Fibroblast of skin of abdomen (primary cell): ENCODE results near the gene KIAA0753.
A peak's percentile ranks its signal among the peaks of the same experiment; 100 is the strongest.

Experiments
- DNase-seq: peaks from one replicate; pipeline ENCODE4 v3.0.0-alpha.2; 2013

Gene KIAA0753

DNA sequence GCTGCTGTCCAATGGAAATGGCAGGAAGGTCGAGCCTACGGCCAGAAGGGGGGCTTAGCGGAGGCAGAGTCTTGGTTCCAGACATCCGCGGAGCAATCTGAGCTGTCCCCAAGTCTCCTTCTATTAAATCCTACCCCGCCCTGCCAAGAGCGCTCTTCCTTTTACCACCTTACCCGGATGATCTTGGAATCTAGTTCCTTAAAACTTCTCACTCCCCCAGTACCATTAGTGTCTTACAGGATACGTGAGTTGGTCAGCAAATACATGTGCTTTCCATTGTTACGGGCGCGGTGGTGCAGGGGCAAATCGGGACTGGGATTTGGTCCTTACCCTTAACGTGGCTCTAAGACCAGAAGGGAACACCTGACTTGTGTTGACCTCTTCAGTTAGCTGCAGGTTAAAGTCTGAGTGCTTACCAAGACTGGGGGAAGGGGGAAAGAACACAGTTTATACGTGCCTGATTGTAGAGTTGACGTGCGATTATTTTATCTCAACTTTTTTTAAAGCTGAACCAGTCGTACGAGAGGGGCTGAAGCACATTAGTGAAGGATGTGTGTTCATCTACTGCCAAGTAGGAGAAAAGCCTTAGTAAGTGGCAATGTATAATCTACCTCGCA lies 844 bp upstream of the KIAA0753 start:
- DNase-seq = no peak

DNA sequence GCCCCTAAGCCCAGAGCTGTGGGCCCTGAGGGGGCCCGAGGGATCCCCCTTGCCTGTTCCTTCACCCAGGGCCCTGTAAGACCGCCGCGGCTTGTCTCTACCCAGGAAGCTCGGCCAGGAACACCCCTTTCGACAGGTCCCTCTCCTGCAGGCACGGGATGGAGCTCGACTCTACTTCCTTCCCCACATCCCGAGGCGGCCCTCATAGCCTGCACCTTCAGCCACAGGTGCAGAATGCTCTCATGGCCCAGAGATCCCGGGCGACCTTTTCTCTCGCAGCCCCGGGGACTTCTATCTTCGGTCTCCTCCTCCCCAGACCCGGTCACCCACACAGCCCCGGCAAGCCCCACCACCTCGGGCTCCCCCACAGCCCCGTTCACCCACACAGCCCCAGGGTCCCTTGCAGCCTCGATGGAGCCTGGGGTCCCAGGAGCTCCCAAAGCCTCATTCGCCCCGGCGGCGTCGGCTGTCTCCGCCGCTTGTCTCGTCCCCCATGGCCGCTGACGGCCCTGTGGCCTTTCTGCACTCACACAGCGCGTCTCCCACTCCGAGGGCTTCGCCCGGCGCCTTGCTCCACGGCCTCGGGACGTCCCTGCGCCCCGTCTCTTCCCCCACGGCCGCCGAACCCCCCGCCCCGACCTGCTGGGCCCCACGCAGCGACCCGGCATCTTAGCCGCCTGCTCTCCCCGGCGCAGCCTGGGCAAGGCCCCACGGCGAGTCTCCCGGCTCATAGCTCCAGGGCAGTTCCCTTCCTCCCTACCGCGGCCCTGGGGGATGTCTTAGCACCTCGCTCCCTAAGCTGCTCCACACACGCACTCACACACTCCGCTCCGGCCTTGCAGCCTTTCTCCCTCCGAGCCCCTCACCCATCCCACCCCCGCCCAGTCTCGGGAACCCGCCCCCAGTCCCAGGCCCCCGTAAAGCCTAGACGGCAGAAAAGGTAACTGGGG lies 650 bp downstream of the KIAA0753 start:
- DNase-seq = peak; percentile 47

DNA sequence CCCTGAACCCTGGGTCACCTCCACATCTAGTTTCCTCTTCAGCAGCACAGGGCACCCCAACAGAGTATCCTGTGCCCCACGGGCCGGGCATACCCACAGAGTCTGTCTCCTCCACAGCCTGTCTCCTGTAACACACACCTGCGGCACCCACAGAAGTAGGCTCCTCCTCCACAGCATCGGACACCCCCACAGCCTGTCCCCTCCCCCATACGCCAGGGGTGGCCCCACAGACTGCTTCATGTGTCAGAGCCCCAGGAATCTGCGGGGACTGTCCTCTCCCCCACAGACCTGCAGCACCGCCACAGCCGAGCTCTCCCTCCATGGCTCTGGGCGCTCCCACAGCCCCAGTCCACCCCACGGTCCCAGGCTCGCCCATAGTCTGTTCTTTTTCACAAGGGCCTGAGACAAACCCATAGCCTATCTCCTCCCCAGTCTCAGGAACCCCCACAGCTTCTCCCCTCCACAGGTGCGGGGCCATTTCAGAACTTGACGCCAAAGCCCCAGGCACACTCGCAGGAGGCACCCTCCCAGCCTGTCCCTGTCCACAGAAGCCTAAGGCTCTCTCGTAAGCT lies 1.4 kb downstream of the KIAA0753 start:
- no peak for DNase-seq

DNA sequence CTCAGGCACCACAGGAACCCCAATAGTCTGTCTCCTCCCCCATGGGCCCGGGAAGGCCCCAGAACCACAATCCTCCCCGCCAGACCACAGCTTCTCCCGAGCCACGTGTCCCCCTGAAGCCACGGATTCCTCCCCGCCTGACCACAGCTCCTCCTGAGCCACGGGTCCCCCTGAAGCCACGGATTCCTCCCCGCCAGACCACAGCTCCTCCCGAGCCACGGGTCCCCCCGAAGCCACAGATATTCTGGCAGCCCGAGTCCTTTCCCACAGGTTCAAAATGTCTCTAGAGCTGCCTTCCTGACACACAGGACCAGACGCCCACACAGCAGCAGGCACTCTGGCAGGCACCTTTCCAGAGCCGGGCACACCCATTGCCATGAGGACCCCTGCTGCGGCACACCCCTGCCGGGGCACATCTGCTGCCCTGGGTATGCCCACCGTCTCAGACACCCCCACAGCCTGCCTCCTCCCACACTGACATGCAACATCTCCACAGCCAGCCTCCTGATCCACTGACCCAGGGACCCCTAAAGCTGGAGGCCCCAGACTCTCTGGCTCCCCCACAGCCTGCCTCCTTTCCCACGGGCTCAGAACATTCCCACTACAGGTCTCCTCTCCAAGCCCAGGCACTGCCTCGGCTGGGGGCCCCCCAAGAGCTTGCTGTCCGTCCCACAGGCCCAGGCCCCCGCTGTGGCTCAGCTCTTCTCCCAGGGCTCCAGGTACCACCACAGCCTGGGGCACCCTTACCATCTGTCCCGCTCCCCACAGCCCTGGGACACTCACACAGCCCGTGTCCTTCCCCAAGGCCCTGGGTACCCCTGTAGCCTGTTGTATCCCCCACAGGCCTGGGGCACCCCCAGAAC lies 2.2 kb downstream of the KIAA0753 start:
- DNase-seq = no peak

DNA sequence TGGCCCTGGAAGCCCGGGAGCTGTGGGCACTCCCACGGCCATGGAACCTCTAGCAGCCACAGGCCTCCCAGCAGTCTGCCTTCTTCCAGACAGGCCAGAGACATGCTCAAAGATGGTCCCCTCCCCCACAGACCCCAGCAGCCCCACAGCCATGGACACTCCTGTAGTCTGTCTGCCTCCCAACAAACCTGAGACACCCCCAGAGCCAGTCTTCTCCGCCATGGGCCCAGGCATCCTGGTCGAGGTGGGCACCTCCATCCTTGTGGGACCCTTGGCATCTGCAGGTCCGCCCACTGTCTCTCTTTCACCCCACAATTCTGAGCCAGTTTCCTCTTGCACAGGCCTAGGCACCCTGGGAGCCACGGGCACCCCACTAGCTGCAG lies 3.1 kb downstream of the KIAA0753 start:
- no peak for DNase-seq

DNA sequence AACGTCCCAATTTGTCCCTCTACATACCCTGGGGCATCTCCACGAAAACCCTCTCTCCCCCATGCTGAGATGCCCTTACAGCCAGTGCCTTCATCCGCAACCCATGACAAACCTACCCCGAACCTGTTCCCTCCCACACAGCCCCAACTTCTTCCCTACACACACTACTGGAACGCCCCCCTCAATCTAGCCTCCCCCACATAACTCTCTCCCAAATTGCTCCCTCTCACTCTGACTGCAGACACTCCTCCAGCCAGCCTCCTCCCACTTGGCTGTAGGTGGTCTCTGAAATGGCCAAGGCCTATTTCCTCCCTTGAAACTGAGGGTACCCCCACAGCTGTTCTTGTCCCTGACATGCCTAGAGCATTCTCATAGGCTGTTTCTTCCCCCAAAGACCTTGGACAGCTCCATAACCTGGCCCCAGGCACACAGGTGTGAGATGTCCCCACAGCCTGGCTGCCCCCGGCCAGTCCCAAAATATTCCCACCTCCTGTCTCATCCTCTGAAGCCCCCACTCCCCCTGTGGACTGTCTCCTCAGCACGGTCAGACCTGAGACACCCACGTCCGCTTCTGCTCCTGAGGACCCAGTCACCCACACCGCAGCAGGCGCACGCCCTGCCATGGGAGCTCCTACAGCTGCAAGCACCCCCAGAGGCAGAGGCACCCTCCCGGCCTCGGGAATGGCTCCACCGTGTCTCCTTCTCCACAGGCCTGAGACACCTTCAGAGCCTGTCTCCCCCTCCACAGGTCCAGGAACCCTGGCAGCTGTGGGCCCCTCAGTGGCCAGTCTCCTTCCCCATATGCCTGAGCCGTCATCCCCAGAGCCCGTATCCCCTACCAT lies 3.7 kb downstream of the KIAA0753 start:
- DNase-seq = no peak

DNA sequence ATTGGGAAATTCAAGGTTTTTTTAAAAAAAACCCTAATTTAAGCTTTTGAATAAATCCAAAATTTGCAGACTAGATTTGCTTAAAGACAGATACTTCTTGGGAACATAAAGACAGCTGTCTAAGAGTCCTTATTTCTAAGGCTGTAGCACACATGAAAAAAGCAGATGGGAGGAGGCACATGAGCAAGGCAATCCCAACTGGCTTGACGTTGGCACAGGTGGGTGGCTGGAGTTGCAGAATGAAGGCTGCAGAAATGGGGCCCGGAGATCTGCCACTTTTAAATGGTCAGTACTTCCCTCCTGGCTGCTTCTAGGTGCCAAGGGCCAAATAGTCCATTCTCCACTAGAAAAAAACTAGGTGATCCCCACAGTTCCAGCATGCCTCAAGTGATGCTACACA lies 4.4 kb downstream of the KIAA0753 start:
- no peak for DNase-seq

DNA sequence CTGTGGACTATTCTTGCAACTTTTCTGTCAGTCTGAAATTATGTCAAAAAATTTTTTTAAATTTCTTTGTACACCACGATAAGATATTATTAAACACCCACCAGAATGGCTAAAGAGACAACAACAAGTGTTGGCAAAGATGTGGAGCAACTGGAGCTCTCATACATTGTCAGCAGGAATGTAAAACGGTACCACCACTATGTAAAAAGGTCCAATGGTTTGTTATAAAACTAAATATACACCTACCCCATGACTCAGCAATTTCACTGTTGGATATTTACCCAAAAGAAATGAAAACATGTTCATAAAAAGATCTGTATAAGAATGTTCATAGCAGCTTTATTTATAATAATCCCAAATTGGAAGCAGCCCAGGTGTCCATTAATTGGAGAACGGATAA lies 7.2 kb downstream of the KIAA0753 start:
- DNase-seq = no peak

DNA sequence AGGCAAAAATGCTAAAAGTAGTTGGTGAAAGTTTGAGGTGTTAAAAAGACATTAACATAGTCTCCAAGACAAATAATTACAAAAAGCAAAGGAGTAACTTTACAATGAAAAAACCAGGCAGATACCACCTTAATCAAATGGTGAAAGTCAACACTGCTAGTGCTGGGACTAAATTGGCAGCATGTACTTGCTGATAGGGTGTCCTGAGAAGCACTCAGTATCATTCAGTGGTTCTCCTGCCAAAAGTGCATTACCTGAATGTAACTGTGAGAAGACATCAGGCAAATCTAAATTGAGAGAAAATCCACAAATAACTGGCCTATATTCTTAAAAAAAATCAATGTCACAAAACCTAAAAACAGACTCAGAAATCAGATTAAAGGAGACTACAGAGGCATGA lies 8.0 kb downstream of the KIAA0753 start:
- no peak for DNase-seq

DNA sequence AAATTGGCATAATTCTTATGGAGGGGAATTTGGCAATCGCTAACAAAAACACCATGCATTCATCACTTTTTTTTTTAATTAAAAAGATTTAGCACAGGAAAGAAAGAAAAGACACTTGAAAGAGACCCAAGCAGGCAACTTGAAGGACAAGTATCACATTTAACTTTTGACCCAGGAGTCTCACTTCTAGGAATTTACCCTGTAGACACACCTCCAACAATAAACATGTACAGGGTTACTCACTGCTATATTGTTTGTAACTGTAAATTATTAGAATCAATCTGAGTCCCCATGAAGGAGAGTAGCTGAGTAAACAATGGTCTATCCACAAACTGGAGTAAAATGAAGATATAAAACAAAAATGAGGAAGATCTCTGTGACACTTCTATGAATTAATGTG lies 10.1 kb downstream of the KIAA0753 start:
- DNase-seq = no peak

DNA sequence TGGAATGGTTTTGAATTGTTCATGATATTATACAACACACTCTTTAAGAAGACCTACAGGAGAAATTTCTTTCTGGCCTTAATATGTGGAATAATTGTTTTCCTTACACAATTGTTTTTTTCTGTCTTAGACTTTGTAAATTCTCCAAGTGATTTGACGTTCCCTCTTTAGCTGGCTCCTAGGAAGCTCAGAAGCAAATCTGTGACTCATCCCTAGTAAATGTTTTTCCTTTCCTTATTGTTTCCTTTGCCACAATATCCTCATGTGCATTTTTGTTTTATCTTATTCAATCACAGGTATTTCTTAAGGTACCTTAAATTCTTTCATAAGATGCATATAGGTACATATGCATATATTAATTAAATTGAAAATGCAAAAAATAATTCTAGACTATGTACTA lies 13.5 kb downstream of the KIAA0753 start:
- DNase-seq = no peak

DNA sequence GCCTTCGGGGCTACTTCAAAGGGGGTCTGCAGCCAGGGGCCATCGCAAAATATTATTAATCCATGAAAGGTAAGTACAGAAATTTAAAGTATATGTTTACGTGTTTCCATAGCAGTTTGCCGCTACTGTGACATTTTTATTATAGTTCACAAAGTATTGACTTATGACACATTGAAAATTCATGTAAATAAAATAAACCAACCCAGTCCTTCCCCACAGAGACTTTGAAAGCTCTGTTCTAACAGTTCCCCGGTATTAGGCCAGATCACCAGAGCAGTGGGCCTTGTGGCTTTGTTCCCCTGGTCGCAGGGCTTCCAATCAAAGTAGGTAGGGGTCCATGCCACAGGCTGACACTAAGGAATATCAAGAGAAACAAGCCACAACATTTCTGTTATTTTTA lies 13.9 kb downstream of the KIAA0753 start:
- DNase-seq = no peak

DNA sequence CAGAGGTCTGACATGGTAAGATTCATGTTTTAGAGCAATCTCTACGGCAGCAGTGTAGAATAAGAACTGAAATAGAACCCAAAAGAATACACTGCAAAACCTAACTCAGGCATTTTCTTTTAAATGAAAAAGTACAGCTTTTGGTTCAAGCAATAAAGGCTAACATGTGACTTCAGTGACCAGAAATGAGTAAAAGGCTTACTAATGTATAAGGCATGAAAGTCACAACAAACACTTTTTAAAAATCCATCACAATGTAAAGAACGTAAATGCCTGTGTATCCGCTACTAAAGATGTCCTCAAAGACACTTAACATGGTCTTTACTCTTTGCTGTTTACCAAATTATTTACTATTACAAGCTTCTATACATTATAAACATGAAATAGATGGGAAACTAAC lies 16.6 kb downstream of the KIAA0753 start:
- DNase-seq = no peak

DNA sequence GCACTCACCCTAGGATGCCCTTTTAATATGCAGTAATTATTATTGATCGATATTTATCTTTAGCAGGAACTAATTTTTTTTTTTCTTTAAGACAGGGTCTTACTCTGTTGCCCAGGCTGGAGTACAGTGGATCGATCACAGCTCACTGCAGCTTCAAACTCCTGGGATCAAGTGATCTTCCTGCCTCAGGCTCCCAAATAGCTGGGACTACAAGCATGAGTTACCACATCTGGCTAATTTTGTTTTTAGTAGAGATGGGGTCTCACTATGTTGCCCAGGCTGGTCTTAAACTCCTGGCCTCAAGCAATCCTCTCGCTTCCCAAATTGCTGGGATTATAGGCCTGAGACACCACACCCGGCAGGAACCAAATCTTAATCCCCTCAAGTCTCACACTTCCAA lies 29.3 kb downstream of the KIAA0753 start:
- no peak for DNase-seq

DNA sequence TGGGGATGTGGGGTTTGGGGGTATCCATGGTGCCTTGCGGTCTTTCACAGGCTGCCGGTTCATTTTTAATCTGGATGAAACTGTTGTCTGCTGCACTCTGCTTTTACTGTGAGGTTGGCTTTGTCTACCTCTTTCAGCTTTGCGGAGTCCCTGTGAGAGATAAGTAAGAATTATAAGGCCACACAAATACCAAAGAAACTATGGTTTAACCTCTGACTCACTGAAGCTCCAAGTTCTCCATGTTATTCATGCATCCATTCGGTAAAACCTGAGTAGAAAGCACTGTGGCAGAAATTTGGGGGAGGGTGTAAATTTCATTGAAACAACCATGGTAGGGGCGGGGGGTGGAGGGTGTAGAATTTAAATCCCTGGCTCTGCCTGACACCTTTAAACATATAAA lies 30.5 kb downstream of the KIAA0753 start:
- DNase-seq = no peak

DNA sequence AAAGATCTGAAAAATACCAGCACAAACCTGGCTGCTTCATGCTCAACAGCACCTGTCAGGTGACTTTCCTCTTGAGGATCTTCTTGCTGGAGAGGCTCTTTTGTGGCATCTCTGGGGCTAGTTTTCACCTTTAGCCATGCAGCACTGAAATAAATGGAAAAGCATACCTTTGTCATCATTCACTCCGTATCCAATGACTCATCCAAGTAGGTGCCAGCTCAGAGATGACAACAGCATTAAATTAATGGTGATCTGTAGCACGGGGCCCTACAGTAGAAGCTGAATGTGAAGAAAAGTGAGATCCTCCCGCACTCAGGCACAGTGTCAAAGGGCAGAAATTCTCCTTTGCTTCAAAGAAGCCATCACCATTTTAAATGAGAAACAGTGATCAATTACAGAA lies 32.2 kb downstream of the KIAA0753 start:
- peak; percentile 8 for DNase-seq

DNA sequence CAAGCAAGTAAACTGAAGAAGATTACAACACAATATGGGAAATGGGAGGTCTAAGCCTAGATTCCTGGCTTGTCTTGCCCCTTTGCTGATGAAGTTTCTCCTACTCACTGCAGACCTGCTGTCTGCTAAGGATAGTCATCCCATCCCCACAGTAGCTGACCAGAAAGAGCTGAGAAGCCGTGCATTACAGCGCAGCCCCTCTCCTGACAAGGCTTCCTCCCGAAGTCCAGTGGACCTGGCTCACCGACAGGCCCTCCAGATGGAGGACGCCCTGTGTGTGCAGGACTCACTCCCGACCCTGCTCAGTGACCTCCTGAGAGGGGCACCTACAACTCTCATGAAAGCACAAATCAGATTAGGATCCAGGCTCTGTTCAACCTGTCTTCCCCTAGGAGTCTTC lies 35.4 kb downstream of the KIAA0753 start:
- no peak for DNase-seq

DNA sequence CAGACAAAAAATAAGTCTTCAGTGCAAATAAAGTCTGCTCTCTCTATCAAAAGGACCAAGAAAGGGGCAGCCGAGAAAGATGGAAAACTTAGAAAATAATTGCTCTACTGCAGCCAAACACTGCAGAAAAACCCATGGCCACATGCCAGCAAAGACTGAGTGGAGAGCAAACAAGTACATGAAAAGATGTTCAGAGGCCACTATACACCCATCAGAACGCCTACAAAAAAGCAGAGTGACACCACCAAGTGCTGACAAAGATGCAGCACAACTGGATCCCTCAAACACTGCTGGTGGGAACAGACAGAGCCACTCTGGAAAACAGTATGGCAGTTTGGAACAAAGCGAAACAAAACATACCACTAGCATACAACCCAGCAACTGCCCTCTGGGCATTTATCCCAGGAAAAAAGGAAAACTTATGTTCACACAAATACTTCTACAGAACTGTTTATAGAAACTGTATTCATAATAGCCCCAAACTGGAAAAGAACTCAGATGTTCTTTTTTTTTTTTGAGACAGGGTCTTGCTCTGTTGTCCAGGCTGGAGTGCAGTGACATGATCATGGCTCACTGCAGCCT lies 36.7 kb downstream of the KIAA0753 start:
- DNase-seq = no peak

DNA sequence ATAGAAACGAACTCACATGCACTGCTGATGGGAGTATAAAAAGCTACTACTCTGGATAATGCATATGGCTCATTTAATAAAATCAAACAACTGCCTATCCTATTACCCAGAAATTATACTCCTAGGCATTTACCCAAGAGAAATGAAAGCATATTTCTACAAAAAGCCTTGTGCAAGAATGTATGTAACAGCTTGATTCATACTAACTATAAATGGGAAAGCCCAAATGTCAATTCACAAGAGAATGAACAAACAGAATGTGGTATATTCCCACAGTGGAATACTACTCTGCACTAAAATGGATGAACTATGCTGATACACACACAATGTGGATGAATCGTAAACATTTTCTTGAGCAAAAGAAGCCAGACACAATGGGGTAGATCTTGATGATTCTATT lies 38.4 kb downstream of the KIAA0753 start:
- no peak for DNase-seq

DNA sequence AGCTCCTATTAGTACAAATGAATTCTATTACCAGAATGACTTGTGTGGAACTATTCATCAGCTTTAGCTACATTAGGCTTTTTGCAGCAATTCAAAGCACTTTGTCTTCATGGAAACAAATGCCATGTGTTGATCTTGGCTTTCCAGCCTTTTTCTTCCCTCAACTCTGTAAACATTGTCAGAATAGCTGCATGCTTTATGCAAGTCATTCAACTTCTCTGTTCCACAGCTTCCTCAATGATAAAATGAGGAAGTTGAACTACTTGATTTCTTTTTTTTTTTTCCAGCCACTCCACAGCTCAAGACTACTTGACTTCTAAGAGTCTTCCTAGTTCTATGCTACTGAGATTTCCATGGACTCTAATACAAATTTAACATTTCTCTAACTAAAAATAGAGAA lies 41.1 kb downstream of the KIAA0753 start:
- no peak for DNase-seq

DNA sequence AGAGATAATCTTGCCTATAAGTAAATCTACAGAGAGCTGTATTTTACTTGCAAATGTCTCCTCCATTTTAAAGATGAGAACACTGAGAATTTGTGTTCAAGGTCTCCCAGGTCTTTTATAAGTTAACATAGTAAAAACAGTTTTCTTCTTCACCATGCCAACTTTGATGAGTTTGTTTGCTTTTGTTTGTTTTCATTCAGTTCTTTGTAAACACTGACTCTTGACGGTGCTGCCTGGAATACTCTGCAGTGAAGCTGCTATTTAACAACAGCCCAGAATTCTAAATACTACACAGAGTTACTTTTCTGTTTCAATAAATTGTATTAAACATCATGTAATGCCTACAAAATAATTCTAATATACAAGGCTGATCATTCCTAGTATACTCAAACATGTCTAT lies 42.8 kb downstream of the KIAA0753 start:
- no peak for DNase-seq

DNA sequence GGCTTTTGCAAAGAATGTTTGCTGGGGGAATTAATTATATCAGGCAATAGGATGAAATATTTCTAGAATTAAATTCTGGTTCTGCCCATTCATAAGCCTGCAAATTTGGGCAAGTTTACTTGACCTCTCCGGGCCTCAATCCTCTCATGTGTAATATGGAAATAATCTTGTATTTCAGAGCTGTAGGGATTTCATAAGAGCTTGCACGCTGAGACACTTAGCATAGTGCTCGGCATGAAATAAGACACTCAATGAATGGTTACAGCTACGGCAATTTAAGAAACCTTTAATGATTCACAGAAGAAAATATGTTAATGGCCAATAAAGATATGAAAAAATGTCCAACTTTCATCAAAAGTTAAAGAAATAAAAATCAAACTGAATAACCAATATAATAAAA lies 43.6 kb downstream of the KIAA0753 start:
- DNase-seq = no peak
